HepG2 (cell line): ENCODE results near the gene PLPP3. TPM values are rescaled to one million over a fixed set of nuclear protein-coding genes. Genes with fewer than 3 reads are reported as not detected.

Experiments used
- BCLAF1 ChIP-seq: fragments of 450-650 bp; IDR thresholded peaks from 2 replicates; pipeline ENCODE4 v1.6.1; 2017; ENCODE audit warnings: mild to moderate bottlenecking
- CBX1 ChIP-seq: IDR thresholded peaks from one replicate; pipeline ENCODE4 v1.6.1; 2016; ENCODE audit warnings: antibody characterized with exemption, low read depth
- E2F2 ChIP-seq: sonication (generic); formaldehyde crosslinking; IDR thresholded peaks from 2 replicates; pipeline ENCODE4 v1.4.0; 2020; ENCODE audit warnings: missing genetic modification reagents, borderline replicate concordance
- FOXA3 ChIP-seq: IDR thresholded peaks from 2 replicates; pipeline ENCODE4 v1.6.1; 2016; ENCODE audit warnings: missing genetic modification reagents, missing compliant biosample characterization
- GTF3A ChIP-seq: sonication (generic); formaldehyde crosslinking; conservative IDR thresholded peaks from 2 replicates; pipeline ENCODE4 v1.4.0; 2020; ENCODE audit warnings: mild to moderate bottlenecking, missing genetic modification reagents
- HMGA1 ChIP-seq: sonication (generic); formaldehyde crosslinking; conservative IDR thresholded peaks from 2 replicates; pipeline ENCODE4 v1.4.0; 2020; ENCODE audit warnings: missing genetic modification reagents
- JUND ChIP-seq: sonication (generic); formaldehyde crosslinking; IDR thresholded peaks from 2 replicates; pipeline ENCODE4 v1.8.0; 2022; ENCODE audit warnings: mild to moderate bottlenecking, missing genetic modification reagents
- MTF1 ChIP-seq: sonication (generic); formaldehyde crosslinking; IDR thresholded peaks from 2 replicates; pipeline ENCODE4 v1.5.0; 2020; ENCODE audit warnings: missing genetic modification reagents
- NR1H2 ChIP-seq: sonication (generic); formaldehyde crosslinking; IDR thresholded peaks from 2 replicates; pipeline ENCODE4 v1.8.1; 2022; ENCODE audit warnings: low read depth, missing genetic modification reagents, borderline replicate concordance
- NRL ChIP-seq: sonication (generic); formaldehyde crosslinking; IDR thresholded peaks from 2 replicates; pipeline ENCODE4 v1.5.0; 2020; ENCODE audit warnings: missing genetic modification reagents, mild to moderate bottlenecking, moderate library complexity, borderline replicate concordance
- RCOR2 ChIP-seq: IDR thresholded peaks from 2 replicates; pipeline ENCODE4 v1.6.1; 2016; ENCODE audit warnings: missing biosample characterization, missing genetic modification reagents
- TARDBP ChIP-seq: sonication (generic); formaldehyde crosslinking; IDR thresholded peaks from 2 replicates; pipeline ENCODE4 v1.8.0; 2022; ENCODE audit warnings: mild to moderate bottlenecking, missing genetic modification reagents
- TGIF2 ChIP-seq: IDR thresholded peaks from 2 replicates; pipeline ENCODE4 v1.6.1; 2016; ENCODE audit warnings: control low read depth, missing compliant biosample characterization
- TRIM24 ChIP-seq: sonication (generic); formaldehyde crosslinking; IDR thresholded peaks from 2 replicates; pipeline ENCODE4 v1.8.0; 2022; ENCODE audit warnings: mild to moderate bottlenecking, missing genetic modification reagents
- ZBTB7B ChIP-seq: sonication (generic); formaldehyde crosslinking; IDR thresholded peaks from 2 replicates; pipeline ENCODE4 v1.4.0; 2020; ENCODE audit warnings: missing genetic modification reagents
- ZNF142 ChIP-seq: sonication (generic); formaldehyde crosslinking; IDR thresholded peaks from 2 replicates; pipeline ENCODE4 v1.4.0; 2020; ENCODE audit warnings: missing genetic modification reagents
- ZNF709 ChIP-seq: sonication (generic); formaldehyde crosslinking; IDR thresholded peaks from 2 replicates; pipeline ENCODE4 v1.5.0; 2020; ENCODE audit warnings: mild to moderate bottlenecking, missing genetic modification reagents
- polyA plus RNA-seq, 8 experiments: library from polyadenylated mRNA; depleted of rRNA in 3 of 8; stranded (reverse) in 7 of 8; unstranded in 1 of 8; fragments of >200 nt; fragmentation: Illumina TruSeq in 4 of 8; extraction: Trizol in 4 of 8; gene quantifications; 2 replicates each; pipeline versions ENCODE4 v1.2.1 to v1.2.3, GENCODE V29; 2011 to 2016; ENCODE audit warnings: low read depth in 4 of 8, missing spikeins in 1 of 8, mixed read lengths in 1 of 8; ENCODE audit not compliant: insufficient read depth in 1 of 8
- total RNA-seq, 5 experiments: library from RNA; depleted of rRNA; stranded (reverse); fragments of >200 nt; fragmentation: Illumina TruSeq; extraction: Trizol; gene quantifications; 2 replicates each; pipeline ENCODE4 v1.2.3, GENCODE V29; 2016; ENCODE audit warnings: low read depth in 1 of 5

Gene PLPP3
- total and polyA plus RNA-seq, 2 of the 13 experiments (the other 11 are each of a cell fraction or from before 2014, with no cell fraction given) = 49.7 to 65.8 TPM

GRCh38 chr1:56578963-56579875 lies at the start of gene PLPP3 (continued):
- peak; percentile 59; the same call in 1 of the 2 replicates for TF ChIP-seq ZNF709 (CRISPR knock-in tag)
- TF ChIP-seq RCOR2 = 0 out of 2 replicates have a peak, but pooled peaks have one; percentile 15
- no peak for TF ChIP-seq JUND (CRISPR knock-in tag)
- no peak for TF ChIP-seq E2F2 (CRISPR knock-in tag)
- TF ChIP-seq NR1H2 (CRISPR knock-in tag) = no peak
- TF ChIP-seq BCLAF1 = no peak
- TF ChIP-seq ZBTB7B (CRISPR knock-in tag) = no peak
- TF ChIP-seq TARDBP (CRISPR knock-in tag) = peak; percentile 47; the same call in 1 of the 2 replicates
- no peak; the same call in 1 of the 2 replicates for TF ChIP-seq NRL (CRISPR knock-in tag)
- TF ChIP-seq TGIF2 (CRISPR knock-in tag) = no peak
- no peak; the same call in 1 of the 2 replicates for TF ChIP-seq MTF1
- TF ChIP-seq HMGA1 (CRISPR knock-in tag) = no peak
- TF ChIP-seq TRIM24 (CRISPR knock-in tag) = no peak
- no peak for TF ChIP-seq FOXA3 (CRISPR knock-in tag)
- no peak for TF ChIP-seq CBX1
- no peak; the same call in 1 of the 2 replicates for TF ChIP-seq ZNF142 (CRISPR knock-in tag)
- no peak for TF ChIP-seq GTF3A (CRISPR knock-in tag)
